Endothelial cell of umbilical vein (primary cell): ENCODE measurements around the gene SCYGR7. TPM values are rescaled to one million over a fixed set of nuclear protein-coding genes. Genes with fewer than 3 reads are reported as not detected.

Experiments used
- BruUV-seq: library from RNA; stranded (reverse); fragments of 400-500 nt; replicated peaks from 2 replicates; lab custom pipeline; 2021; lab: Mats Ljungman, UMichigan
- CTCF ChIA-PET: fragments of 300-600, 350-600 bp; sonication (Branson Sonifier 250); formaldehyde crosslinking; loops from one replicate; lab custom pipeline; 2021; ENCODE audit warnings: antibody characterized with exemption, inconsistent platforms; lab: Charles Lee
- POLR2A ChIA-PET: fragments of 300-600, 350-600 bp; sonication (Branson Sonifier 250); formaldehyde crosslinking; loops from one replicate; lab custom pipeline; 2021; ENCODE audit warnings: antibody characterized with exemption, inconsistent platforms; lab: Charles Lee
- DNase-seq: peaks from one replicate; pipeline ENCODE4 v3.0.0-alpha.2; 2011; ENCODE audit warnings: low read depth, low spot score
- FAIRE-seq: peaks from 2 replicates; lab custom pipeline; 2011; peaks lifted over from hg19 to GRCh38; lab: Jason Lieb, UNC
- H2AFZ ChIP-seq: 2 replicates; pipeline ENCODE4 v1.6.0; 2012; ENCODE audit warnings: low read depth, low read length, control low read depth, inconsistent platforms
- H3K27ac ChIP-seq: 2 replicates; pipeline ENCODE4 v1.5.1; 2011; ENCODE audit warnings: low read depth, mild to moderate bottlenecking, control low read depth, low read length, moderate library complexity; ENCODE audit not compliant: insufficient read depth
- H3K27me3 ChIP-seq, 2 experiments: 2 replicates each; pipeline versions ENCODE4 v1.6.0 to v1.6.1; 2011; ENCODE audit warnings: low read length in 2 of 2, mixed read lengths in 1 of 2; ENCODE audit not compliant: control insufficient read depth in 2 of 2, insufficient read depth in 2 of 2
- H3K36me3 ChIP-seq, 2 experiments: 2 replicates in 1 of 2; 3 replicates in 1 of 2; pipeline ENCODE4 v1.5.1; 2011; ENCODE audit warnings: low read length in 2 of 2, mild to moderate bottlenecking in 1 of 2, moderate library complexity in 1 of 2; ENCODE audit not compliant: control insufficient read depth in 2 of 2, insufficient read depth in 2 of 2; ENCODE audit errors: extremely low read depth in 1 of 2
- H3K4me1 ChIP-seq: 3 replicates; pipeline ENCODE4 v1.5.1; 2011; ENCODE audit warnings: mild to moderate bottlenecking, low read length; ENCODE audit not compliant: control insufficient read depth, insufficient read depth; ENCODE audit errors: extremely low read depth
- H3K4me2 ChIP-seq: 2 replicates; pipeline ENCODE4 v1.6.1; 2011; ENCODE audit warnings: low read length, control low read depth, mixed read lengths; ENCODE audit not compliant: insufficient read depth
- H3K4me3 ChIP-seq, 3 experiments: fragments of 200-600 bp in 1 of 3; sonication (generic), shearing (Covaris generic) in 1 of 3; replicated peaks in 1 of 3; 2 replicates each; pipeline ENCODE4 v1.5.1; 2011 to 2016; ENCODE audit warnings: control low read depth in 3 of 3, low read length in 3 of 3, mild to moderate bottlenecking in 2 of 3, inconsistent platforms in 1 of 3, low read depth in 1 of 3, moderate library complexity in 1 of 3; ENCODE audit not compliant: insufficient read depth in 1 of 3
- H3K79me2 ChIP-seq: 2 replicates; pipeline ENCODE4 v1.6.0; 2012; ENCODE audit warnings: low read length, inconsistent platforms; ENCODE audit not compliant: control insufficient read depth, insufficient read depth
- H3K9ac ChIP-seq: replicated peaks from 2 replicates; pipeline ENCODE3; 2011; ENCODE audit warnings: low read length, control low read depth; ENCODE audit not compliant: insufficient read depth; ENCODE audit errors: extremely low read depth
- H3K9me1 ChIP-seq: replicated peaks from 3 replicates; pipeline ENCODE4 v1.6.0; 2011; ENCODE audit warnings: mild to moderate bottlenecking, low read length; ENCODE audit not compliant: control insufficient read depth, insufficient read depth; ENCODE audit errors: extremely low read depth
- H3K9me3 ChIP-seq: replicated peaks from 2 replicates; pipeline ENCODE4 v1.5.1; 2012; ENCODE audit warnings: low read length, inconsistent platforms; ENCODE audit not compliant: control insufficient read depth, insufficient read depth
- H4K20me1 ChIP-seq: replicated peaks from 2 replicates; pipeline ENCODE3; 2011; ENCODE audit warnings: mild to moderate bottlenecking, low read length; ENCODE audit not compliant: control insufficient read depth, insufficient read depth; ENCODE audit errors: extremely low read depth
- EZH2 ChIP-seq: IDR thresholded peaks from 2 replicates; pipeline ENCODE4 v1.6.1; 2012; ENCODE audit warnings: borderline replicate concordance, low read depth, mild to moderate bottlenecking, moderate library complexity, low read length, inconsistent platforms; ENCODE audit not compliant: severe bottlenecking
- FOS ChIP-seq: IDR thresholded peaks from 2 replicates; pipeline ENCODE4 v1.6.1; 2011; ENCODE audit warnings: mild to moderate bottlenecking, low read length, moderate library complexity, borderline replicate concordance; ENCODE audit not compliant: insufficient read depth
- GATA2 ChIP-seq: IDR thresholded peaks from 2 replicates; pipeline ENCODE4 v1.7.0; 2011; ENCODE audit warnings: low read depth, mild to moderate bottlenecking, moderate library complexity, mixed read lengths, low read length; ENCODE audit not compliant: insufficient read length, insufficient read depth
- JUN ChIP-seq: IDR thresholded peaks from 2 replicates; pipeline ENCODE4 v1.6.1; 2011; ENCODE audit warnings: borderline replicate concordance, low read depth; ENCODE audit not compliant: insufficient read length, insufficient read depth
- MYC ChIP-seq: IDR thresholded peaks from one replicate; pipeline ENCODE4 v1.6.1; 2011; ENCODE audit warnings: mild to moderate bottlenecking, low read depth, low read length
- POLR2A ChIP-seq: IDR thresholded peaks from 2 replicates; pipeline ENCODE4 v1.6.1; 2012; ENCODE audit warnings: low read depth, mild to moderate bottlenecking, control low read depth, low read length
- POLR2AphosphoS5 ChIP-seq: IDR thresholded peaks from 2 replicates; pipeline ENCODE4 v1.6.1; 2012; ENCODE audit warnings: low read depth, mild to moderate bottlenecking, control low read depth, low read length, moderate library complexity; ENCODE audit not compliant: insufficient read depth
- dilution Hi-C: fragments of 300-500 bp; cut with MboI; formaldehyde crosslinking; loops from one replicate; pipeline ENCODE4 v1.15.0; 2019; ENCODE audit warnings: low sequenced_read_pairs; ENCODE audit not compliant: extremely low pct_ligation_motif_present
- intact Hi-C: fragments of 100-400 bp; cut with micrococcal nuclease; formaldehyde crosslinking; loops from one replicate; pipeline ENCODE4 v1.10.0; 2022
- polyA plus RNA-seq, 4 experiments: library from polyadenylated mRNA; depleted of rRNA in 3 of 4; stranded (reverse) in 3 of 4; unstranded in 1 of 4; fragments of >200 nt; gene quantifications; 2 replicates each; pipeline versions ENCODE4 v1.2.1 to v1.2.3, GENCODE V29; 2011 to 2012; ENCODE audit warnings: missing spikeins in 1 of 4
- total RNA-seq: library from RNA; stranded (reverse); gene quantifications from 2 replicates; pipeline ENCODE4 v1.2.3, GENCODE V29; 2021
- TF ChIP-seq, protein P1 (sequence below): IDR thresholded peaks from 2 replicates; pipeline ENCODE4 v1.6.1; 2011; ENCODE audit not compliant: insufficient read depth, insufficient read length
- TF ChIP-seq, protein P2 (sequence below), 2 donors: IDR thresholded peaks; 1 replicate in 1 of 2; 2 replicates in 1 of 2; pipeline ENCODE4 v1.5.1; 2011; ENCODE audit warnings: low read length in 2 of 2, mild to moderate bottlenecking in 2 of 2, moderate library complexity in 2 of 2, control low read depth in 1 of 2, inconsistent platforms in 1 of 2, low read depth in 1 of 2; ENCODE audit not compliant: insufficient read depth in 1 of 2; ENCODE audit errors: extremely low read depth in 1 of 2

Gene SCYGR7
- total and polyA plus RNA-seq, 2 donors (not counting 3 experiments of a cell fraction or from before 2014, with no cell fraction given), result not detected

GRCh38 chr2:227766373-227766883 is 38.3 kb downstream of the SCYGR7 start:
- no TSS peak for BruUV-seq
- POLR2A ChIA-PET, result interaction anchor here (0.6 to 1.4 kb wide), 3 partner anchors 41 to 360 kb away, joined by 3 to 5 read pairs (median 4); no protein-coding TSS in a partner anchor
- H3K27me3 ChIP-seq, result no peaks in the 10 kb centered on the region
- no peaks in the 10 kb centered on the region for H3K79me2 ChIP-seq
- dilution Hi-C loops (no loop called here), intact Hi-C loops (loop anchor here (1.0 to 5.0 kb wide), 10 partner anchors 26 to 636 kb away; partner anchors contain the start of genes AGFG1 and MFF)
- peak; percentile 85 for DNase-seq
- H3K4me3 ChIP-seq, result no peak overlapping the region
- TF ChIP-seq, protein P1, sequence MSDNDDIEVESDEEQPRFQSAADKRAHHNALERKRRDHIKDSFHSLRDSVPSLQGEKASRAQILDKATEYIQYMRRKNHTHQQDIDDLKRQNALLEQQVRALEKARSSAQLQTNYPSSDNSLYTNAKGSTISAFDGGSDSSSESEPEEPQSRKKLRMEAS, result no peak
- TF ChIP-seq, protein P2, sequence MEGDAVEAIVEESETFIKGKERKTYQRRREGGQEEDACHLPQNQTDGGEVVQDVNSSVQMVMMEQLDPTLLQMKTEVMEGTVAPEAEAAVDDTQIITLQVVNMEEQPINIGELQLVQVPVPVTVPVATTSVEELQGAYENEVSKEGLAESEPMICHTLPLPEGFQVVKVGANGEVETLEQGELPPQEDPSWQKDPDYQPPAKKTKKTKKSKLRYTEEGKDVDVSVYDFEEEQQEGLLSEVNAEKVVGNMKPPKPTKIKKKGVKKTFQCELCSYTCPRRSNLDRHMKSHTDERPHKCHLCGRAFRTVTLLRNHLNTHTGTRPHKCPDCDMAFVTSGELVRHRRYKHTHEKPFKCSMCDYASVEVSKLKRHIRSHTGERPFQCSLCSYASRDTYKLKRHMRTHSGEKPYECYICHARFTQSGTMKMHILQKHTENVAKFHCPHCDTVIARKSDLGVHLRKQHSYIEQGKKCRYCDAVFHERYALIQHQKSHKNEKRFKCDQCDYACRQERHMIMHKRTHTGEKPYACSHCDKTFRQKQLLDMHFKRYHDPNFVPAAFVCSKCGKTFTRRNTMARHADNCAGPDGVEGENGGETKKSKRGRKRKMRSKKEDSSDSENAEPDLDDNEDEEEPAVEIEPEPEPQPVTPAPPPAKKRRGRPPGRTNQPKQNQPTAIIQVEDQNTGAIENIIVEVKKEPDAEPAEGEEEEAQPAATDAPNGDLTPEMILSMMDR (IDR thresholded peaks at IDR 0.05; ENCODE audit: extremely low read depth in 1 of 2, insufficient read depth in 1 of 2, low read depth in 1 of 2, low read length in 2 of 2), result peak; percentile 75 to 79
- no peak overlapping the region for H3K9ac ChIP-seq
- peak; percentile 92 for FAIRE-seq
- H4K20me1 ChIP-seq, result no peaks in the 10 kb centered on the region
- peak overlapping the region; percentile 71 for H2AFZ ChIP-seq
- no peaks in the 10 kb centered on the region for H3K36me3 ChIP-seq
- H3K9me3 ChIP-seq, result no peaks in the 10 kb centered on the region
- CTCF ChIA-PET, result interaction anchor here (0.7 to 5.0 kb wide), 58 partner anchors 8 to 1665 kb away, joined by 3 to 139 read pairs (median 4); partner anchors contain the start of genes DAW1, SCYGR5 and SLC19A3
- H3K9me1 ChIP-seq, result no peaks in the 10 kb centered on the region
- peaks cover 7% of the 10 kb centered on the region for H3K4me1 ChIP-seq
- no peak overlapping the region for H3K4me2 ChIP-seq
- no peak overlapping the region for H3K27ac ChIP-seq

DNA sequence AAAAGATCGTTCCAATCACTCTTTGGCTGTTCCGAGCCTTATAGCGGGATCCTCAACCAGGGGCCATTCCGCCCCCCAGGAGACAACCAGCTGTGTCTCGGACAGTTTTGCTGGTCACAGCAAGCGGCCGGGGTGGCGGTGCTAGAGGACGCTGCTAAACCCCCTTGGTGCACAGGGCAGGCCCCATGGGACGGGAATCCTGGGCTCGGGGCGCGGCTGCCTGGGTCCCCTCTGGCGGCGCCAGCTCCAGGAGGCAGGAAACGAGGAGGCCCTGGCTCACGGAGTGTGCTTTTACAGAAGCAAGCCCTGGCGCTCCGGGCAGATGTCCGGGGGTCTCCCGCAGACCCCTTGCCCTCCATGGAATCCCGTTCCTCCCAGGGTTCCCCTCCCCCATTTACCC is 39.7 kb downstream of the SCYGR7 start:
- dilution Hi-C loops (no loop called here), intact Hi-C loops (loop anchor here (2.0 to 5.0 kb wide), 4 partner anchors 27 to 441 kb away; partner anchors contain the start of gene MFF)
- FAIRE-seq, result no peak
- Histone ChIP-seq H3K4me3 (no peak overlapping the region), H3K36me3 (no peaks in the 10 kb centered on the region), H4K20me1 (no peaks in the 10 kb centered on the region), H3K9me1 (no peaks in the 10 kb centered on the region), H2AFZ (no peak overlapping the region), H3K27me3 (no peaks in the 10 kb centered on the region), H3K27ac (no peak overlapping the region), H3K4me1 (peaks cover 7% of the 10 kb centered on the region), H3K9me3 (no peaks in the 10 kb centered on the region), H3K9ac (no peak overlapping the region), H3K4me2 (no peak overlapping the region), H3K79me2 (no peaks in the 10 kb centered on the region)
- ChIA-PET CTCF (interaction anchor here (2.7 to 5.0 kb wide), 3 partner anchors 95 to 362 kb away, joined by 39 to 139 read pairs (median 105); no protein-coding TSS in a partner anchor), POLR2A (no interaction called here)
- TF ChIP-seq, protein P2 (IDR thresholded peaks at IDR 0.05; ENCODE audit: extremely low read depth in 1 of 2, insufficient read depth in 1 of 2, low read depth in 1 of 2, low read length in 2 of 2), result no peak
- TF ChIP-seq POLR2A (no peak), JUN (no peak), GATA2 (no peak), EZH2 (no peak), POLR2AphosphoS5 (no peak), MYC (no peak), FOS (no peak)
- TF ChIP-seq, protein P1, result no peak
- no TSS peak for BruUV-seq
- no peak for DNase-seq
